ENCODE results near the gene TM9SF3. TPM values are rescaled to one million over a fixed set of nuclear protein-coding genes. Genes with fewer than 3 reads are reported as not detected.

TM9SF3 gene
- total RNA-seq: 92.7 and 103 TPM in 2 replicates
- 73.4 and 107 TPM in 2 replicates for polyA plus RNA-seq
- 68.3 and 96.6 TPM in 2 replicates for polyA plus RNA-seq (2012)
- 11.1 and 14.4 TPM in 2 replicates for polyA minus RNA-seq (ENCODE audit: low replicate concordance)

- Histone ChIP-seq H3K4me2 (ENCODE audit: extremely low read depth, insufficient read depth, low read length) (peak within 1 kb of the TSS; percentile 96), H3K4me3 (replicated peaks in 1 of 4; ENCODE audit: control extremely low read depth in 1 of 4, insufficient read depth in 1 of 4, low read depth in 3 of 4, low read length in 4 of 4) (peak within 1 kb of the TSS; percentile 59 to 99 (median 96)), H4K20me1 (ENCODE audit: control insufficient read depth, extremely low read depth, insufficient read depth, low read length) (peaks cover 4% of the 10 kb centered on the region), H3K9me3 (ENCODE audit: control insufficient read depth, insufficient read depth, low read depth, low read length) (no peaks in the 10 kb centered on the region), H3K79me2 (ENCODE audit: control insufficient read depth, insufficient read depth, low read length) (peaks cover 50% of the 10 kb centered on the region), H2AFZ (ENCODE audit: low read length) (peak within 1 kb of the TSS; percentile 64), H3K27me3 (ENCODE audit: control insufficient read depth, insufficient read depth, low read length) (no peaks in the 10 kb centered on the region), H3K4me1 (ENCODE audit: control insufficient read depth, extremely low read depth, insufficient read depth, low read length) (peaks cover 8% of the 10 kb centered on the region), H3K27ac (ENCODE audit: insufficient read depth, low read length) (peak within 1 kb of the TSS; percentile 97), H3K9ac (ENCODE audit: insufficient read depth, low read length) (peak within 1 kb of the TSS; percentile 96), H3K36me3 (ENCODE audit: control insufficient read depth, insufficient read depth, low read length) (no peaks in the 10 kb centered on the region)
- peak; percentile 84 to 88 for DNase-seq (ENCODE audit: low read depth in 2 of 2)
- TF ChIP-seq, protein P1, sequence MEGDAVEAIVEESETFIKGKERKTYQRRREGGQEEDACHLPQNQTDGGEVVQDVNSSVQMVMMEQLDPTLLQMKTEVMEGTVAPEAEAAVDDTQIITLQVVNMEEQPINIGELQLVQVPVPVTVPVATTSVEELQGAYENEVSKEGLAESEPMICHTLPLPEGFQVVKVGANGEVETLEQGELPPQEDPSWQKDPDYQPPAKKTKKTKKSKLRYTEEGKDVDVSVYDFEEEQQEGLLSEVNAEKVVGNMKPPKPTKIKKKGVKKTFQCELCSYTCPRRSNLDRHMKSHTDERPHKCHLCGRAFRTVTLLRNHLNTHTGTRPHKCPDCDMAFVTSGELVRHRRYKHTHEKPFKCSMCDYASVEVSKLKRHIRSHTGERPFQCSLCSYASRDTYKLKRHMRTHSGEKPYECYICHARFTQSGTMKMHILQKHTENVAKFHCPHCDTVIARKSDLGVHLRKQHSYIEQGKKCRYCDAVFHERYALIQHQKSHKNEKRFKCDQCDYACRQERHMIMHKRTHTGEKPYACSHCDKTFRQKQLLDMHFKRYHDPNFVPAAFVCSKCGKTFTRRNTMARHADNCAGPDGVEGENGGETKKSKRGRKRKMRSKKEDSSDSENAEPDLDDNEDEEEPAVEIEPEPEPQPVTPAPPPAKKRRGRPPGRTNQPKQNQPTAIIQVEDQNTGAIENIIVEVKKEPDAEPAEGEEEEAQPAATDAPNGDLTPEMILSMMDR (conservative IDR thresholded peaks at IDR 0.05 in 1 of 2, IDR thresholded peaks at IDR 0.05 in 1 of 2; ENCODE audit: low read depth in 1 of 2, low read length in 2 of 2): no peak
- no peak for TF ChIP-seq EZH2 (IDR thresholded peaks at IDR 0.05; ENCODE audit: low read length, missing control alignments)
These were observed at the start of gene TM9SF3 for GRCh38 chr10:96586419-96587263. Gene TM9SF3 (minus strand): TSS chr10:96587012. CDS start chr10:96586835, 177 bp downstream.

DNA sequence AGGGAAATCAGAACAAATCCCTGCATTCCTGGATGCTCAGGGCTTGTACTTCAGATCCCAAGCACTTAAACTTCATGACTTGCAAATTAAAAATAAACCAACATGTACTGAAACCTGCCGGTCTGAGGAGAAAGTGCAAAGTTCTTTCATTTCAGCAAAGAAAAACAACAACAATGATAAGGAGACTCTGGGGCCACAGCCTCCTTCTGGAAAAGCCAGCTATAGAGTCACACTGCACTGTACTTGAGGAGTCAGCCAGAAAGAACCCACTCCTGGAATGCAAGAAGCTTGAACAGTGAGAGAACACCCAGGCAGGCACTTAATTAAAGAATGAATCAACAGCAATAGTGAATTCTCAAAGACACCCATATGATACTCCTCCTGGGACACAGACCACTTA lies 49.7 kb upstream of the TM9SF3 start:
- TF ChIP-seq EZH2 (IDR thresholded peaks at IDR 0.05; ENCODE audit: low read length, missing control alignments): no peak
- TF ChIP-seq, protein P1 (conservative IDR thresholded peaks at IDR 0.05 in 1 of 2, IDR thresholded peaks at IDR 0.05 in 1 of 2; ENCODE audit: low read depth in 1 of 2, low read length in 2 of 2): no peak
- H4K20me1 ChIP-seq (ENCODE audit: control insufficient read depth, extremely low read depth, insufficient read depth, low read length): no peaks in the 10 kb centered on the region
- no peaks in the 10 kb centered on the region for H3K9me3 ChIP-seq (ENCODE audit: control insufficient read depth, insufficient read depth, low read depth, low read length)
- H3K9ac ChIP-seq (ENCODE audit: insufficient read depth, low read length): no peak overlapping the region
- no peaks in the 10 kb centered on the region for H3K79me2 ChIP-seq (ENCODE audit: control insufficient read depth, insufficient read depth, low read length)
- H3K4me3 ChIP-seq (replicated peaks in 1 of 4; ENCODE audit: control extremely low read depth in 1 of 4, insufficient read depth in 1 of 4, low read depth in 3 of 4, low read length in 4 of 4): no peak overlapping the region
- no peak overlapping the region for H3K27ac ChIP-seq (ENCODE audit: insufficient read depth, low read length)
- no peaks in the 10 kb centered on the region for H3K36me3 ChIP-seq (ENCODE audit: control insufficient read depth, insufficient read depth, low read length)
- peaks cover 6% of the 10 kb centered on the region for H3K27me3 ChIP-seq (ENCODE audit: control insufficient read depth, insufficient read depth, low read length)
- H3K4me1 ChIP-seq (ENCODE audit: control insufficient read depth, extremely low read depth, insufficient read depth, low read length): no peaks in the 10 kb centered on the region
- no peak overlapping the region for H3K4me2 ChIP-seq (ENCODE audit: extremely low read depth, insufficient read depth, low read length)
- DNase-seq (ENCODE audit: low read depth in 2 of 2): peak in 1 of 2 donors; percentile 49
- no peak overlapping the region for H2AFZ ChIP-seq (ENCODE audit: low read length)

DNA sequence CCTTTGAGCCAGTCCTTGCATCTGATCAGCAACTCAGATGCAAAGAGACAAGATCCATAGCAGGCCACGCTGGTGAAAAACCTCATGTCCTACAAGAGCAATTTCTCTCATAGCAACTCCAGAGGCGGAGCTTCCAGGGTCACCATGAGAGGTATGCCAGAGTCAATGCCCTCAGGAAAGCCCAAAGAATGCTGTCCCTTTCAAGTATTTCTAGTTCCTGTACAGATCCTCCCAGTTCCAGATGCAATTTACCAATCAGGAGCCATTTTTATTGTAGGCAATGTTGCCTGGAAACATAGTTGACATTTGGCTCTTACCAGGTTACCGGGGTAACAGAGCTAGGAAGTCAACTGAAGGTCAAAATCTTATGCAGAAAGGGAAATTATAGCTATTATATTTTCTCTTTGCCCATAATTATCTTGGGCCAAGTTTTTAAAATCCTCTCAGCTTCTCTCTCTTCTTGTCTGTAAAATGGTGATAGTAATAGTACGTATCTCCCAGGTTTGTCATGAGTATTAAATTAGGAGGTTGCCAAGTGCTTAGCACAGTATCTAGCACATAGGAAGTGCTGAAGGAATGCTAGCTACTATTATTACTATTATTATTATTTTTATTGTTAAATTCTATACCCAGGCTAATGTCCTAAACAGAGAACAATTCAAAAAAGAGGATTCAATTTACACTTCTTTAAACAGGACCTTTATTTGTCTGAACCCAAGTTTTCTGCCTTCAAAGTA lies 46.3 kb upstream of the TM9SF3 start:
- H3K27me3 ChIP-seq (ENCODE audit: control insufficient read depth, insufficient read depth, low read length): no peaks in the 10 kb centered on the region
- H2AFZ ChIP-seq (ENCODE audit: low read length): no peak overlapping the region
- H3K4me1 ChIP-seq (ENCODE audit: control insufficient read depth, extremely low read depth, insufficient read depth, low read length): no peaks in the 10 kb centered on the region
- no peak overlapping the region for H3K4me2 ChIP-seq (ENCODE audit: extremely low read depth, insufficient read depth, low read length)
- H3K9me3 ChIP-seq (ENCODE audit: control insufficient read depth, insufficient read depth, low read depth, low read length): no peaks in the 10 kb centered on the region
- H3K79me2 ChIP-seq (ENCODE audit: control insufficient read depth, insufficient read depth, low read length): no peaks in the 10 kb centered on the region
- H4K20me1 ChIP-seq (ENCODE audit: control insufficient read depth, extremely low read depth, insufficient read depth, low read length): no peaks in the 10 kb centered on the region
- H3K36me3 ChIP-seq (ENCODE audit: control insufficient read depth, insufficient read depth, low read length): no peaks in the 10 kb centered on the region
- no peak overlapping the region for H3K9ac ChIP-seq (ENCODE audit: insufficient read depth, low read length)
- DNase-seq (ENCODE audit: low read depth in 2 of 2): no peak
- TF ChIP-seq EZH2 (IDR thresholded peaks at IDR 0.05; ENCODE audit: low read length, missing control alignments): no peak
- TF ChIP-seq, protein P1 (conservative IDR thresholded peaks at IDR 0.05 in 1 of 2, IDR thresholded peaks at IDR 0.05 in 1 of 2; ENCODE audit: low read depth in 1 of 2, low read length in 2 of 2): no peak
- H3K4me3 ChIP-seq (replicated peaks in 1 of 4; ENCODE audit: control extremely low read depth in 1 of 4, insufficient read depth in 1 of 4, low read depth in 3 of 4, low read length in 4 of 4): no peak overlapping the region
- no peak overlapping the region for H3K27ac ChIP-seq (ENCODE audit: insufficient read depth, low read length)
